ENCODE data around the gene PARD3. TPM values are rescaled to one million over a fixed set of nuclear protein-coding genes. Genes with fewer than 3 reads are reported as not detected.

Gene PARD3
- total and polyA plus RNA-seq, 7 experiments from 2014 or later = 0.19 to 1.2 (median 0.43) TPM

- no peak overlapping the region for H3K27ac ChIP-seq (ENCODE audit: low read depth, low read length)
- Mint-ChIP-seq H3K27ac (no peak overlapping the region), H3K4me1 (no peaks in the 10 kb centered on the region), H3K9me3 (peaks cover 0 to 12% (median 6%) of the 10 kb centered on the region in 11 donors), H3K4me3 (no peak overlapping the region), H3K27me3 (peaks cover 0 to 6% (median 0%) of the 10 kb centered on the region in 5 donors), H3K36me3 (no peaks in the 10 kb centered on the region)
- H3K9me3 ChIP-seq (ENCODE audit: control insufficient read depth in 2 of 3, low read length in 3 of 3) = no peaks in the 10 kb centered on the region
- CTCF ChIA-PET = interaction anchor here (0.5 kb wide), 1 partner anchor 184 kb away, joined by 3 read pairs; no protein-coding TSS in a partner anchor
- no peaks in the 10 kb centered on the region for H3K27me3 ChIP-seq (ENCODE audit: control insufficient read depth in 2 of 2, insufficient read depth in 2 of 2, low read length in 2 of 2)
- POLR2A ChIA-PET = no interaction called here
- DNase-seq (no peak), ATAC-seq (no peak)
- H3K36me3 ChIP-seq (ENCODE audit: control insufficient read depth in 2 of 3, insufficient read depth in 3 of 3, low read length in 3 of 3) = no peaks in the 10 kb centered on the region
- no peaks in the 10 kb centered on the region for H3K4me1 ChIP-seq (ENCODE audit: control insufficient read depth in 2 of 2, insufficient read depth in 2 of 2, low read length in 2 of 2)
- no peak overlapping the region for H3K4me3 ChIP-seq (ENCODE audit: low read length)
- intact Hi-C loops (cut with micrococcal nuclease) = no loop called here
Measured at GRCh38 chr10:34080485-34081346, 734.4 kb downstream of the PARD3 start.

- H3K27ac ChIP-seq (ENCODE audit: low read depth, low read length) = no peak overlapping the region
- H3K4me3 Mint-ChIP-seq = no peak overlapping the region
- H3K9me3 ChIP-seq (ENCODE audit: control insufficient read depth in 2 of 3, low read length in 3 of 3) = no peaks in the 10 kb centered on the region
- H3K36me3 Mint-ChIP-seq = no peaks in the 10 kb centered on the region
- no peaks in the 10 kb centered on the region for H3K4me1 ChIP-seq (ENCODE audit: control insufficient read depth in 2 of 2, insufficient read depth in 2 of 2, low read length in 2 of 2)
- intact Hi-C loops (cut with micrococcal nuclease) = loop anchor here in 1 of 2 donors (10.0 kb wide), 1 partner anchor 885 kb away; no protein-coding TSS in a partner anchor
- ATAC-seq = no peak
- POLR2A ChIA-PET = no interaction called here
- CTCF ChIA-PET = no interaction called here
- H3K9me3 Mint-ChIP-seq = peaks cover 0 to 12% (median 6%) of the 10 kb centered on the region in 11 donors
- no peak overlapping the region for H3K27ac Mint-ChIP-seq
- H3K27me3 Mint-ChIP-seq = peaks cover 0 to 4% (median 0%) of the 10 kb centered on the region in 5 donors
- no peaks in the 10 kb centered on the region for H3K27me3 ChIP-seq (ENCODE audit: control insufficient read depth in 2 of 2, insufficient read depth in 2 of 2, low read length in 2 of 2)
- no peak overlapping the region for H3K4me3 ChIP-seq (ENCODE audit: low read length)
- no peak for DNase-seq
- H3K4me1 Mint-ChIP-seq = peaks cover 0 to 1% (median 0%) of the 10 kb centered on the region in 7 donors
- H3K36me3 ChIP-seq (ENCODE audit: control insufficient read depth in 2 of 3, insufficient read depth in 3 of 3, low read length in 3 of 3) = no peaks in the 10 kb centered on the region
Measured at GRCh38 chr10:34079702-34080484, 735.2 kb downstream of the PARD3 start.

- Mint-ChIP-seq H3K4me1 (peaks cover 0 to 1% (median 0%) of the 10 kb centered on the region in 7 donors), H3K4me3 (no peak overlapping the region), H3K9me3 (peaks cover 0 to 9% (median 5%) of the 10 kb centered on the region in 11 donors), H3K27me3 (peaks cover 0 to 4% (median 0%) of the 10 kb centered on the region in 5 donors), H3K27ac (no peak overlapping the region), H3K36me3 (no peaks in the 10 kb centered on the region)
- POLR2A ChIA-PET = no interaction called here
- ATAC-seq = no peak
- intact Hi-C loops (cut with micrococcal nuclease) = loop anchor here in 1 of 2 donors (10.0 kb wide), 1 partner anchor 884 kb away; no protein-coding TSS in a partner anchor
- no peaks in the 10 kb centered on the region for H3K4me1 ChIP-seq (ENCODE audit: control insufficient read depth in 2 of 2, insufficient read depth in 2 of 2, low read length in 2 of 2)
- CTCF ChIA-PET = interaction anchor here (0.6 kb wide), 1 partner anchor 71 kb away, joined by 3 read pairs; no protein-coding TSS in a partner anchor
- H3K9me3 ChIP-seq (ENCODE audit: control insufficient read depth in 2 of 3, low read length in 3 of 3) = no peaks in the 10 kb centered on the region
- no peaks in the 10 kb centered on the region for H3K27me3 ChIP-seq (ENCODE audit: control insufficient read depth in 2 of 2, insufficient read depth in 2 of 2, low read length in 2 of 2)
- H3K27ac ChIP-seq (ENCODE audit: low read depth, low read length) = no peak overlapping the region
- no peak overlapping the region for H3K4me3 ChIP-seq (ENCODE audit: low read length)
- DNase-seq = no peak
- H3K36me3 ChIP-seq (ENCODE audit: control insufficient read depth in 2 of 3, insufficient read depth in 3 of 3, low read length in 3 of 3) = no peaks in the 10 kb centered on the region
Measured at GRCh38 chr10:34078745-34079470, 736.2 kb downstream of the PARD3 start.

- peaks cover 0 to 1% (median 0%) of the 10 kb centered on the region in 7 donors for H3K4me1 Mint-ChIP-seq
- intact Hi-C loops (cut with micrococcal nuclease) = loop anchor here in 1 of 2 donors (10.0 kb wide), 1 partner anchor 883 kb away; no protein-coding TSS in a partner anchor
- H3K9me3 Mint-ChIP-seq = peaks cover 0 to 5% (median 0%) of the 10 kb centered on the region in 11 donors
- ChIA-PET CTCF (interaction anchor here (0.6 kb wide), 1 partner anchor 71 kb away, joined by 3 read pairs; no protein-coding TSS in a partner anchor), POLR2A (no interaction called here)
- Histone ChIP-seq H3K27me3 (ENCODE audit: control insufficient read depth in 2 of 2, insufficient read depth in 2 of 2, low read length in 2 of 2) (no peaks in the 10 kb centered on the region), H3K4me3 (ENCODE audit: low read length) (no peak overlapping the region), H3K9me3 (ENCODE audit: control insufficient read depth in 2 of 3, low read length in 3 of 3) (no peaks in the 10 kb centered on the region), H3K4me1 (ENCODE audit: control insufficient read depth in 2 of 2, insufficient read depth in 2 of 2, low read length in 2 of 2) (no peaks in the 10 kb centered on the region), H3K36me3 (ENCODE audit: control insufficient read depth in 2 of 3, insufficient read depth in 3 of 3, low read length in 3 of 3) (no peaks in the 10 kb centered on the region), H3K27ac (ENCODE audit: low read depth, low read length) (no peak overlapping the region)
- no peak for DNase-seq
- no peaks in the 10 kb centered on the region for H3K36me3 Mint-ChIP-seq
- ATAC-seq = no peak
- no peak overlapping the region for H3K4me3 Mint-ChIP-seq
- H3K27ac Mint-ChIP-seq = no peak overlapping the region
- H3K27me3 Mint-ChIP-seq = peaks cover 0 to 4% (median 0%) of the 10 kb centered on the region in 5 donors
Measured at GRCh38 chr10:34078017-34078744, 736.9 kb downstream of the PARD3 start.

- Histone ChIP-seq H3K4me3 (ENCODE audit: low read length) (no peak overlapping the region), H3K36me3 (ENCODE audit: control insufficient read depth in 2 of 3, insufficient read depth in 3 of 3, low read length in 3 of 3) (no peaks in the 10 kb centered on the region), H3K9me3 (ENCODE audit: control insufficient read depth in 2 of 3, low read length in 3 of 3) (no peaks in the 10 kb centered on the region), H3K4me1 (ENCODE audit: control insufficient read depth in 2 of 2, insufficient read depth in 2 of 2, low read length in 2 of 2) (no peaks in the 10 kb centered on the region), H3K27me3 (ENCODE audit: control insufficient read depth in 2 of 2, insufficient read depth in 2 of 2, low read length in 2 of 2) (no peaks in the 10 kb centered on the region), H3K27ac (ENCODE audit: low read depth, low read length) (no peak overlapping the region)
- Mint-ChIP-seq H3K4me1 (peaks cover 0 to 1% (median 0%) of the 10 kb centered on the region in 7 donors), H3K9me3 (peaks cover 0 to 5% (median 1%) of the 10 kb centered on the region in 11 donors), H3K27me3 (peaks cover 0 to 4% (median 0%) of the 10 kb centered on the region in 5 donors), H3K27ac (no peak overlapping the region), H3K36me3 (no peaks in the 10 kb centered on the region), H3K4me3 (no peak overlapping the region)
- ChIA-PET POLR2A (no interaction called here), CTCF (no interaction called here)
- intact Hi-C loops (cut with micrococcal nuclease) = loop anchor here in 1 of 2 donors (10.0 kb wide), 1 partner anchor 882 kb away; no protein-coding TSS in a partner anchor
- no peak for ATAC-seq
- no peak for DNase-seq
Measured at GRCh38 chr10:34076443-34076842, 738.7 kb downstream of the PARD3 start.

Measured in naive thymus-derived CD4-positive, alpha-beta T cell (primary cell).